Keratinocyte (primary cell): ENCODE results near the gene POU2AF2. TPM values are rescaled to one million over a fixed set of nuclear protein-coding genes. Genes with fewer than 3 reads are reported as not detected.

ENCODE experiments used
- DNase-seq: peaks from one replicate; pipeline ENCODE4 v3.0.0-alpha.2; 2011; ENCODE audit warnings: low read depth, missing footprints, low spot score
- FAIRE-seq: peaks from 2 replicates; lab custom pipeline; 2011; peaks lifted over from hg19 to GRCh38; lab: Jason Lieb, UNC
- H2AFZ ChIP-seq: 2 replicates; pipeline ENCODE4 v1.6.0; 2012; ENCODE audit warnings: low read length, control low read depth, inconsistent platforms; ENCODE audit not compliant: control insufficient read depth
- H3K27ac ChIP-seq: 2 replicates; pipeline ENCODE4 v1.5.1; 2011; ENCODE audit warnings: low read length; ENCODE audit not compliant: control insufficient read depth, insufficient read depth
- H3K27me3 ChIP-seq: 3 replicates; pipeline ENCODE4 v1.6.0; 2011; ENCODE audit warnings: low read length; ENCODE audit not compliant: control insufficient read depth, insufficient read depth; ENCODE audit errors: extremely low read depth
- H3K36me3 ChIP-seq, 2 experiments: 2 replicates in 1 of 2; 3 replicates in 1 of 2; pipeline ENCODE4 v1.5.1; 2011; ENCODE audit warnings: low read length in 2 of 2, mild to moderate bottlenecking in 1 of 2; ENCODE audit not compliant: control insufficient read depth in 2 of 2, insufficient read depth in 2 of 2; ENCODE audit errors: extremely low read depth in 1 of 2
- H3K4me1 ChIP-seq: 3 replicates; pipeline ENCODE4 v1.5.1; 2011; ENCODE audit warnings: low read length; ENCODE audit not compliant: control insufficient read depth, insufficient read depth; ENCODE audit errors: extremely low read depth
- H3K4me2 ChIP-seq: 3 replicates; pipeline ENCODE4 v1.6.0; 2011; ENCODE audit warnings: low read depth, low read length; ENCODE audit not compliant: control insufficient read depth, insufficient read depth; ENCODE audit errors: extremely low read depth
- H3K4me3 ChIP-seq, 3 experiments: fragments of 200-600 bp in 1 of 3; sonication (generic) in 1 of 3; 2 replicates in 2 of 3; 3 replicates in 1 of 3; pipeline ENCODE4 v1.5.1; 2011 to 2016; ENCODE audit warnings: low read length in 3 of 3, mild to moderate bottlenecking in 3 of 3, control low read depth in 2 of 3, inconsistent platforms in 1 of 3, low read depth in 1 of 3, mixed read lengths in 1 of 3, mixed run types in 1 of 3, moderate library complexity in 1 of 3; ENCODE audit not compliant: control insufficient read depth in 2 of 3, insufficient read depth in 2 of 3; ENCODE audit errors: extremely low read depth in 1 of 3
- H3K79me2 ChIP-seq: 2 replicates; pipeline ENCODE4 v1.6.0; 2012; ENCODE audit warnings: low read length; ENCODE audit not compliant: control insufficient read depth, insufficient read depth
- H3K9ac ChIP-seq: 3 replicates; pipeline ENCODE4 v1.6.0; 2011; ENCODE audit warnings: low read length; ENCODE audit not compliant: control insufficient read depth, insufficient read depth; ENCODE audit errors: extremely low read depth
- H3K9me1 ChIP-seq: 3 replicates; pipeline ENCODE4 v1.6.0; 2011; ENCODE audit warnings: low read length; ENCODE audit not compliant: control insufficient read depth, insufficient read depth; ENCODE audit errors: extremely low read depth
- H3K9me3 ChIP-seq: 2 replicates; pipeline ENCODE4 v1.5.1; 2012; ENCODE audit warnings: low read depth, low read length; ENCODE audit not compliant: control insufficient read depth
- H4K20me1 ChIP-seq: 3 replicates; pipeline ENCODE4 v1.6.0; 2011; ENCODE audit warnings: low read length; ENCODE audit not compliant: control insufficient read depth, insufficient read depth; ENCODE audit errors: extremely low read depth
- CTCF ChIP-seq, 3 experiments: IDR thresholded peaks in 1 of 3; conservative IDR thresholded peaks in 1 of 3; optimal IDR thresholded peaks in 1 of 3; 2 replicates in 2 of 3; 3 replicates in 1 of 3; pipeline versions ENCODE3 to v1.5.1; 2011; ENCODE audit warnings: low read length in 3 of 3, mild to moderate bottlenecking in 3 of 3, moderate library complexity in 2 of 3, control low read depth in 1 of 3, inconsistent platforms in 1 of 3; ENCODE audit not compliant: insufficient read depth in 2 of 3; ENCODE audit errors: extremely low read depth in 1 of 3
- EZH2 ChIP-seq: IDR thresholded peaks from one replicate; pipeline ENCODE4 v1.6.1; 2012; ENCODE audit warnings: inconsistent platforms, mild to moderate bottlenecking, low read length, moderate library complexity
- dilution Hi-C: fragments of 300-500 bp; cut with MboI; formaldehyde crosslinking; loops from one replicate; pipeline ENCODE4 v1.7.0; 2020; ENCODE audit warnings: low sequenced_read_pairs; ENCODE audit not compliant: extremely low pct_ligation_motif_present
- polyA plus RNA-seq, 5 experiments: library from polyadenylated mRNA; depleted of rRNA in 3 of 5; stranded (reverse) in 3 of 5; stranded (forward) in 1 of 5; unstranded in 1 of 5; fragments of >200 nt; gene quantifications; 1 replicate in 1 of 5; 2 replicates in 3 of 5; 3 replicates in 1 of 5; pipeline versions ENCODE4 v1.2.1 to v1.2.3, GENCODE V29; 2011 to 2012; ENCODE audit warnings: missing spikeins in 2 of 5, low read depth in 1 of 5, low replicate concordance in 1 of 5

POU2AF2 gene
- polyA plus RNA-seq, 1 donor (not counting 4 experiments of a cell fraction or from before 2014, with no cell fraction given) = not detected

- Histone ChIP-seq H3K36me3 (no peaks in the 10 kb centered on the region), H3K9ac (no peak overlapping the region), H3K9me3 (no peaks in the 10 kb centered on the region), H3K4me1 (no peaks in the 10 kb centered on the region), H3K27ac (no peak overlapping the region), H2AFZ (no peak overlapping the region), H3K27me3 (peaks cover 6% of the 10 kb centered on the region), H3K9me1 (no peaks in the 10 kb centered on the region), H3K4me3 (no peak overlapping the region), H3K4me2 (no peak overlapping the region), H4K20me1 (no peaks in the 10 kb centered on the region), H3K79me2 (no peaks in the 10 kb centered on the region)
- dilution Hi-C loops = no loop called here
- FAIRE-seq = no peak
- no peak for DNase-seq
- no peak for TF ChIP-seq CTCF (optimal IDR thresholded peaks at IDR 0.05 in 1 of 3, IDR thresholded peaks at IDR 0.05 in 1 of 3, conservative IDR thresholded peaks at IDR 0.05 in 1 of 3; ENCODE audit: extremely low read depth in 1 of 3, insufficient read depth in 2 of 3, low read length in 3 of 3)
Measured at GRCh38 chr11:111306321-111306720, 60.8 kb downstream of the POU2AF2 start.

GRCh38 chr11:111307472-111308108, 62.1 kb downstream of the POU2AF2 start:
- FAIRE-seq = no peak
- no peak for DNase-seq
- H3K9me3 ChIP-seq = no peaks in the 10 kb centered on the region
- no peaks in the 10 kb centered on the region for H3K9me1 ChIP-seq
- H3K27me3 ChIP-seq = no peaks in the 10 kb centered on the region
- no peaks in the 10 kb centered on the region for H3K4me1 ChIP-seq
- no peak overlapping the region for H2AFZ ChIP-seq
- H3K9ac ChIP-seq = no peak overlapping the region
- no peaks in the 10 kb centered on the region for H3K36me3 ChIP-seq
- H3K4me2 ChIP-seq = no peak overlapping the region
- no peak overlapping the region for H3K27ac ChIP-seq
- H4K20me1 ChIP-seq = no peaks in the 10 kb centered on the region
- no peaks in the 10 kb centered on the region for H3K79me2 ChIP-seq
- TF ChIP-seq CTCF (optimal IDR thresholded peaks at IDR 0.05 in 1 of 3, IDR thresholded peaks at IDR 0.05 in 1 of 3, conservative IDR thresholded peaks at IDR 0.05 in 1 of 3; ENCODE audit: extremely low read depth in 1 of 3, insufficient read depth in 2 of 3, low read length in 3 of 3) = peak in 1 of 3 experiments; percentile 26
- TF ChIP-seq EZH2 = no peak
- dilution Hi-C loops = no loop called here
- H3K4me3 ChIP-seq = no peak overlapping the region
